Measurements from ENCODE around the gene DCLK1. TPM values are rescaled to one million over a fixed set of nuclear protein-coding genes. Genes with fewer than 3 reads are reported as not detected.
"Not testable (repeated sequence)": the region's sequence is repeated elsewhere in the genome, so short reads cannot be mapped to it uniquely, and the experiment has no call there.

Gene DCLK1
- polyA plus RNA-seq, 4 donors, result 4.3 to 39.0 (median 8.9) TPM

DNA sequence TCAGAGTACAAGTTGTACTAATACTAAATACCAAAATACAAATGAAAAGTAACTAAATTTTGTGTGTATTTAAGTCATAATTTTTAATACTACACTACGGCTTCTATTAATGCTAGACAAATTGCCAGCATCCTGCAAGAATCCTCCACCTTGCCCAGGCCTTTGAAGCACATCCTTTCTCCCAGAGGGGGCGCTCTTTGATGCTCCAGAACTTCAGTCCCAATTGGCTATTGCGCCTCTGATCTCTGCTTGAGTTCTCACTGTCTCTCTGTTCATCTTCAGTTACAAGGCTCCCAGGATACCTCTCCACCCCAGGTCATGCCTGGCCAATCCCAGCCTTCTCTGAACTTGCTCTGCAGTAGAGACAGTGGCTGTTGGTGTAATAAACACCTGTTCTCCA is 141.0 kb downstream of the DCLK1 start:
- no peak for DNase-seq (ENCODE audit: low read depth in 4 of 4, low spot score in 3 of 4)

DNA sequence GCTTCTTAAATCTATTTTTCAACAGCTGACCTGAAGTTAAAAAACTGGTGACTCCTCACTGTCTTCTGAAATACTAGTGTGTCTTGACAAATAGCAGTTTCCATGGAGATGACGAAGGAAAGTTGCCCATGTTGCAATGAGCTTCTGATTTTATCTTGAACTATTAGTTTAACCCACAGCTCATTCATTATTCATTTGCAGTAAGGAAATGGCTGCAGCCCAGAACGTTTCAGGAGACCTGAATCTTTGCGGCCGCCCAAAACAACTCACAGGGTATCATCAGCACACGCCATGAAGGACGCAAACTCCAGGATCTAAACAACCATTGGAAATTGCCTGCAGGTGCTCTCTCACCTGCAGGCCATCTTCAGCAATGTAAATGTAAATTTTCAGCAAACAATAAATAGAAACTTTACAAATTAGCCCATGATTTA is 142.5 kb downstream of the DCLK1 start:
- no peak for DNase-seq (ENCODE audit: low read depth in 4 of 4, low spot score in 3 of 4)

DNA sequence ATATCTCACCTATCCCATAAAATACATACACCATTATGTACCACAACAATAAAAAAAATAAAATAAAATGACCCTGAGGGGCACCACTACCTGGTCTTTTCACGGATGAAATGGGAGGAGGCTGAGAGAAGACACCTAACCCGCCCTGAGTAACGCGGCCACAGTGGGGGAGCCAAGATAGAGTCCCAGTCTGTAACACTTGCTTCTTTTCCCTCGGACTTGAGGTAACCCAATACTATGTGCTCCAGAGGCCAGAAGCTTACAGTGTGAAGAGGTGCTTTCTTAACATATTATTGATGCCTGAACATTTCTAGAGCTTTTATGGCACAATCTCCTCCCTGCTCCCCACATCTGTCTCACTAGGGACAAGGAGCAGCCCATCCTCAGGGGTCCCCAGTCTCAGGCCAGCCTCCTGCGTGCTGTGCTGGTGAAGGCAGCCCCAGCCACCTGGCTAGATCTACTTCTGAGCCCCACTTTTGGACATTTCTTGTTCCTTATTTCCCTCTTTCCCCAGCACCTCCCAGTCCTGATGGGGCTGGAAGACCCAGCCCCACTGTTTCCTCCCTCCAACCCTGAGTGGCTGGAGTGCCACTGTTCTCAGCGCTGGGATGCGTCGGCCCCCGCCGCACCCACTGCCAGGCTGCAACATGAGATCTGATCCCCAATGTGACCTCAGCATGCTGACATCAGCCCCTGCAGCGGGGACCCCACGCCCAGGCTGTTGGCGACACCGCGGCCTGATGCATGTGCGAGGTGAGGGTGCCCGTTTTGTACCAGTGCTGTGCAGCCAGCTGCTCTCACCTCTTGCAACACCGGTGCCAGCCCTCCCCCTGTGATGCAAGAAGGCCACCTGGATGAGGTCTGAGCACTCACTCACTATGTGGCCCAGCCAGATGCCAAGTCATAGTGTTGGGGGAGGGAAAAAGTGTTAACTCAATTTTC is 143.3 kb downstream of the DCLK1 start:
- no peak for DNase-seq (ENCODE audit: low read depth in 4 of 4, low spot score in 3 of 4)

DNA sequence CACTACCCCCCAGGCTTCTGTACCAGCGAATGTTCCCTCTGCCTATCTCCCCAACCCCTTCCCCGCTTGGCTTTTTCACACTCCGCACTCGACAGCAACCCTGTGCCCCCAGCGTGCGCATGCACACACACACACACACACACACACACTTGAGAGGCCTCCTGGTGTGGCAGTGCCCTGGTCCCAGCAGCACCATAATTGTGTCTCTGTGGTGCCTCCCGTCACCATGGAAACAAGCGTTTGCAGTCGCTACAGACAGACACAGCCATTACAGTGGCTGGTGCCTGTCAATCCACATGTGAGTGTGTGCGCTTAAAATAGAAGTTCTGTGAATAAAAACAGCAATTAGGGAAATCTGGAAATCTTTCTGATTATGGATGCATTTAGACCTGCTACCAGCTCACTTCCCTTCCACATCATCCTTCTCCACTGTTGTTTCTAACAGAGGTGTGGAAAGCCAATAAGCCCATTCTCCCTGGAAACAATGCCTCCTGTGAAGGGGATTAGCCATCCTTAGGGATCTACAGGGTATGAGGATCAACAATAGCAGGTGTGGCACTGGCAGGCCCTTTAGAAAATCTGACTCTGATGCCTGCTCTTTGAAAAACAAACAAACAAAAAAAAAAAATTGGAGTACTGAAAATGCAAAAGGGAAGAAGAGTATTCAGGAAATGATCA is 146.3 kb downstream of the DCLK1 start:
- DNase-seq (ENCODE audit: low read depth in 4 of 4, low spot score in 3 of 4), result no peak

DNA sequence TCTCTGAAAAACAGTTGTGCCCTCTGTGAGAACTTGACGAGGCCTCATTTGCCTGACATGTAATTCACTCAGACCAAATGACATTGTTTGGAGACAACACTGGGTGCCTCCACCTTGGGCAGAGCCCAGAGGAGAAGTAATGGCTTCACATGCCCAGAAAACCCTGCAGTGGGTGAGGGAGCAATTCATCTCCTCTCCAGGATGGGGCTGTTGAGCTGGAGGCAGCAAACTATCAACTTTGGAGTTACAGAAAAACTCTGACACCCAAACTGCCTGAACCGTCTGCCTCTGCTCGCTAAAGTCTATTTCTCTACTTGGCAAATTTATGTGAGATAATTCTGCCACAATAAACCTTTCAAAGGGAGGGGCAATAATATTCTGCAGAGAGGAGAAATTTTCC is 146.9 kb downstream of the DCLK1 start:
- DNase-seq (ENCODE audit: low read depth in 4 of 4, low spot score in 3 of 4), result no peak

GRCh38 chr13:35983703-35984102 is 147.5 kb downstream of the DCLK1 start:
- not testable (repeated sequence) for DNase-seq (ENCODE audit: low read depth in 4 of 4, low spot score in 3 of 4)

DNA sequence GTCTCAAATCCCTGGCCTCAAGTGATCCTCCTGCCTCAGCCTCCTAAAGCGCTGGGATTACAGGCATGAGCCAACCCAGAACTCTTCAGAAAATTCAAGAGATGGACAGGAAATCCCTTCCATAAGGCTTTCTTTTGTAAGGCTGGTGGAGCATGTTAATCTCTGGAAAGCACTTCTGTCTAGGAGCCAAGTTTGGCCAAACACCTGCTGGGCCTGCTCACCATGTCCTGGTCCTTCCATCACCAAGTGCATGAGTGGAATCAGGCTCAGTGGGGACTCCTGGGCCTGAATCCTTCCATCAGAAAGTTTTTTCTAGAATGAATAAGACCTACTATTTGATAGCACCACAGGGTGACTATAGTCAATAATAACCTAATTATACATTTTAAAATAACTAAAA is 148.0 kb downstream of the DCLK1 start:
- DNase-seq (ENCODE audit: low read depth in 4 of 4, low spot score in 3 of 4), result no peak

- DNase-seq (ENCODE audit: low read depth in 4 of 4, low spot score in 3 of 4), result no peak
Measured at GRCh38 chr13:35979361-35979951, 151.7 kb downstream of the DCLK1 start.

- DNase-seq (ENCODE audit: low read depth in 4 of 4, low spot score in 3 of 4), result peak in 3 of 4 donors; percentile 38 to 49 (median 48)
Measured at GRCh38 chr13:35978607-35979316, 152.4 kb downstream of the DCLK1 start.

DNA sequence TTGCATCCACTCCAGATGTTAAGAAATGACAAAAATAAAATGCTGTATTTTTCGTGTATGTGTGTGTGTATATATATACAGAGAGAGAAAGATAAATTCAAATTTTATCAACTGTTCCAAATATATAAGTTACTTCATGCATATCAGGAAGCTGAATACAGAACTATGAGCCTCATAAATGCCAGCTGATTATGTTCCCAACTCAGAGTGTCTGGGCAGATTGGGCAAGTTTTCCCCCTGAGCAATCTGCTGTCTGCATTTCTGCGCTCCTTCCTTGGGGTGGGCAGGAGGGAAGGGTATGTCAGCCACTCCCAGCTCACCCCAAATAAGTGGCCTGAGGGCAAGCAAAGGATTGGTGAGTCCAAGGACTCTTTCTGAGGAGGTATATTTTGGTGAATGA is 154.1 kb downstream of the DCLK1 start:
- no peak for DNase-seq (ENCODE audit: low read depth in 4 of 4, low spot score in 3 of 4)

GRCh38 chr13:35976126-35976525 is 155.1 kb downstream of the DCLK1 start:
- DNase-seq (ENCODE audit: low read depth in 4 of 4, low spot score in 3 of 4), result no peak

GRCh38 chr13:35966951-35967350 is 164.2 kb downstream of the DCLK1 start:
- DNase-seq (ENCODE audit: low read depth in 4 of 4, low spot score in 3 of 4), result not testable (repeated sequence)

- DNase-seq (ENCODE audit: low read depth in 4 of 4, low spot score in 3 of 4), result no peak
Measured at GRCh38 chr13:35966024-35966423, 165.2 kb downstream of the DCLK1 start.

DNA sequence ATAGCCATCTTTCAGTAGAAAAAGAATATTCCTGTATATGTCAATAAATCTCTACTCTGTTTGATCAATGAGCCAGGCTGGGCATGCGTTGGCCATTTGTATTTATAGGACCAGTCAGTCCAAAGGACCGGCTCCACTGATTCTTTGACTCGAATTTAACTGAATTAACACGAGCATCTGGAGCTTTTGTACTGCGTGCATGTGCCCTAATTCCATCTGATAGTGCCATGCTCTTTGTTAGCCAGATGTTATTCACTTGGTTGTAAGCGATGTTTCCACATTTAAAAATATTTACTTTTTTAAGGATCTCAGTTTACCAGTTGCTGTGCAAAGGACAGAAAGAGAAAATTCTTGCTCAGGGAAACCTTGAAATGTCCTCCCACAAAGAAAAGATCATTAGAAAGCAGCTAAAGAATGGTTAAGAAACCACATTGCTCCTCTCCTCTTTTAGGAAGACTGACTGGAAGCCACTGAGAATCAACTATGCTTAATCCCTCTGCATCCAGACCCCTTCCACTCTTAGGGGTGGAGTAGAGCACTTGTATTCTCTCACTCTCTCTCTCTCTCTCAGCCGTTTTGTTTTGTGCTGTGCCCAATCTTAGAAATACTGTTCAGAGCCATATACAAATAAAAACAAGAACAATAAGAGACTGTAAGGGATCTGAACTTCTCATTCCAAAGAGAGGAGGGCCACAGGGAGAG is 165.8 kb downstream of the DCLK1 start:
- DNase-seq (ENCODE audit: low read depth in 4 of 4, low spot score in 3 of 4), result no peak

DNA sequence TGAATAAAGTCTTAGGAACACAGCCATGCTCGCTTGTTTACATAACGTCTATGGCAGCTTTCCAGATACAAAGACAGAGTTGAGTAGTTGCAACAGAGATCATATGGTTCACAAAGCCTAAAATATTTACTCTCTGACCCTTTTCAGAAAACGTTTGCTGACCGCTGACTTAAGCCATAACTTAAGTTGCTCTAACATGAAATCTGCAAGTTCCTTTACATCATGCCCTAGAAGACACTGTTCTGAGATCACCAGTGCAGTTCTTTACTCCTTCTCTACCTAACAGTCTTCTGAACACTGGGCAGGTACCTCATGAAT is 166.4 kb downstream of the DCLK1 start:
- DNase-seq (ENCODE audit: low read depth in 4 of 4, low spot score in 3 of 4), result no peak

- DNase-seq (ENCODE audit: low read depth in 4 of 4, low spot score in 3 of 4), result no peak
Measured at GRCh38 chr13:35964011-35964862, 166.9 kb downstream of the DCLK1 start.

- no peak for DNase-seq (ENCODE audit: low read depth in 4 of 4, low spot score in 3 of 4)
Measured at GRCh38 chr13:35961461-35962220, 169.5 kb downstream of the DCLK1 start.

GRCh38 chr13:35961002-35961401 is 170.2 kb downstream of the DCLK1 start:
- no peak for DNase-seq (ENCODE audit: low read depth in 4 of 4, low spot score in 3 of 4)

DNA sequence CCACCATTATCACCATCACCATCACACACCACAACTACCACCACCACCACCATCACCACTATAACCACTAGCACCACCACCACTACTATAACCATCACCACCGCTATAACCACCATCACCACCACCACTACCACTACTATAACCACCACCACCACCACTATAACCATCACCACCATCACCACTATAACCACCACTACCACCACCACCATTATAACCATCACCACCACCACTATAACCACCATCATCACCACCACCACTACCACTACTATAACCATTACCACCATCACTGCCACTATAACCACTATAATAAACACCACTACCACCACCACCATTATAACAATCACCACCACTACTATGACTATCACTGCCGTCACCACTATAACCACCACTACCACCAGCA is 173.2 kb downstream of the DCLK1 start:
- DNase-seq (ENCODE audit: low read depth in 4 of 4, low spot score in 3 of 4), result no peak
